Measurements from ENCODE around the gene CCDC159. TPM values are rescaled to one million over a fixed set of nuclear protein-coding genes. Genes with fewer than 3 reads are reported as not detected.
A peak's percentile ranks its signal among the peaks of the same experiment; 100 is the strongest.

Gene CCDC159
- total RNA-seq, 1 experiment from 2014 or later: 6.8 TPM

DNA sequence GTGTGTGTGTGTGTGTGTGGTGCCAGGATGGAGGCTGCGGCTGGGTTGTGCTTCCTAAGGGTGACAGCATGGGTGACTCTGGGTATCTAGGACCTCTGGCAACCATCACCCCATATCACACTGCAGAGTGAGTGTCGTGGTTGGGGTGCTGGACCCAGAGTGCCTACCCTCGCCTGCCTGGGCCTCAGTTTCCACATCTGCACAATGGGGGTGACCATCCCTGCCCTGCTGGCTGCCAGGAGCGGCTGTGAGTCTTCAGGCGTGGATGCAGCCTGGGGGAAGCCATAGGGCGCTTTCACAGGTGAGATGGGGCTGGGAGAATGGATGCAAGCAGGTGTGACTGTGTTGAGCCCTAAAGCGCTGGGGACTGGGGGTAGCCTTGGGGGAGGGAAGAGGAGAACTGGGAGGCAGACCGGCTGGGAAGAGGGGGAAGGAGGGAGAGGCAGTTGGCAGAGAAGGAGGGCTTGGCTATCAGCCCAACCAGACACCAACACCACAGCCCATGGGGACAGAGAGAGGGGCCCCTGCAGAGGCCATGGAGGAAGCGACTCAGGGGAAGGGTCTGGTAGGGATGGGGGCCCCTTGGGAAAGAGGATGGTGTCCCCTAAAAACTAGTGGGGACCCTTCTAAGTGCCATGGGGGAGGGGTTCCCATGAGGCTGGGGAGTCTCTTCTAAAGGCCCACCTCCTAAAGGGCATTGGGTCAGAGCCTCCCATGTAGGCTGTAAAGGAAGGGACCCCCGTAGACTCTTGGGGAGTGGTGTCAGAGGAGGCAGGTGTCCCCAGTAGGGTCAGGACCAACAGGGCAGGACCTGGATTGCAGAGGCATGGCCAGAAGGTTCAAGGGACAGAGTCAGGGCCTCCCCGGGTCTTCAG, 10.6 kb downstream of the CCDC159 start (continued):
- TF ChIP-seq, protein P1, sequence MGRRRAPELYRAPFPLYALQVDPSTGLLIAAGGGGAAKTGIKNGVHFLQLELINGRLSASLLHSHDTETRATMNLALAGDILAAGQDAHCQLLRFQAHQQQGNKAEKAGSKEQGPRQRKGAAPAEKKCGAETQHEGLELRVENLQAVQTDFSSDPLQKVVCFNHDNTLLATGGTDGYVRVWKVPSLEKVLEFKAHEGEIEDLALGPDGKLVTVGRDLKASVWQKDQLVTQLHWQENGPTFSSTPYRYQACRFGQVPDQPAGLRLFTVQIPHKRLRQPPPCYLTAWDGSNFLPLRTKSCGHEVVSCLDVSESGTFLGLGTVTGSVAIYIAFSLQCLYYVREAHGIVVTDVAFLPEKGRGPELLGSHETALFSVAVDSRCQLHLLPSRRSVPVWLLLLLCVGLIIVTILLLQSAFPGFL (CRISPR knock-in tag; IDR thresholded peaks at IDR 0.05; ENCODE audit: borderline replicate concordance): no peak
- no peak for TF ChIP-seq IRF2 (CRISPR knock-in tag; IDR thresholded peaks at IDR 0.05; ENCODE audit: borderline replicate concordance, low read depth)
- TF ChIP-seq, protein P2, sequence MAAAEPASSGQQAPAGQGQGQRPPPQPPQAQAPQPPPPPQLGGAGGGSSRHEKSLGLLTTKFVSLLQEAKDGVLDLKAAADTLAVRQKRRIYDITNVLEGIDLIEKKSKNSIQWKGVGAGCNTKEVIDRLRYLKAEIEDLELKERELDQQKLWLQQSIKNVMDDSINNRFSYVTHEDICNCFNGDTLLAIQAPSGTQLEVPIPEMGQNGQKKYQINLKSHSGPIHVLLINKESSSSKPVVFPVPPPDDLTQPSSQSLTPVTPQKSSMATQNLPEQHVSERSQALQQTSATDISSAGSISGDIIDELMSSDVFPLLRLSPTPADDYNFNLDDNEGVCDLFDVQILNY (CRISPR knock-in tag; IDR thresholded peaks at IDR 0.05): no peak

DNA sequence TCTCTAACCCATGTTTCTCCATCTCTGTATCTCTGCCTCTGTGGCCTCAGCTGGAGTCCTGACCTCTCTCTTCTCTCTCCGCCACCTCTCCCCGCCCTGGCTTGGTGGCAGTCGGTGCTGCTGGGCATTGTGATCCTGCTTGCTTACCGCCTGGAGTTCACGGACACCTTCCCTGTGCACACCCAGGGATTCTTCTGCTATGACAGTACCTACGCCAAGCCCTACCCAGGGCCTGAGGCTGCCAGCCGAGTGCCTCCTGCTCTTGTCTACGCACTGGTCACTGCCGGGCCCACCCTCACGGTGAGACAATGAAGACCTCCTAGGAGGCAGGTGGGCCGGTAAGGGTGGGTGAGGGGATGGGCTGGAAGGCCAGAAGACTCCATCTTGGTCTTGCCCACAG, 13.1 kb downstream of the CCDC159 start:
- POLR2A ChIA-PET: no interaction called here
- H3K36me3 Mint-ChIP-seq: no peaks in the 10 kb centered on the region
- CTCF ChIA-PET: interaction anchor here (3.4 kb wide), 1 partner anchor 65 kb away, joined by 31 read pairs; no protein-coding TSS in a partner anchor
- no peak overlapping the region for H3K27ac Mint-ChIP-seq
- ATAC-seq (no peak), DNase-seq (ENCODE audit: low spot score) (no peak)
- TF ChIP-seq, protein P3, sequence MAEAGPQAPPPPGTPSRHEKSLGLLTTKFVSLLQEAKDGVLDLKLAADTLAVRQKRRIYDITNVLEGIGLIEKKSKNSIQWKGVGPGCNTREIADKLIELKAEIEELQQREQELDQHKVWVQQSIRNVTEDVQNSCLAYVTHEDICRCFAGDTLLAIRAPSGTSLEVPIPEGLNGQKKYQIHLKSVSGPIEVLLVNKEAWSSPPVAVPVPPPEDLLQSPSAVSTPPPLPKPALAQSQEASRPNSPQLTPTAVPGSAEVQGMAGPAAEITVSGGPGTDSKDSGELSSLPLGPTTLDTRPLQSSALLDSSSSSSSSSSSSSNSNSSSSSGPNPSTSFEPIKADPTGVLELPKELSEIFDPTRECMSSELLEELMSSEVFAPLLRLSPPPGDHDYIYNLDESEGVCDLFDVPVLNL (CRISPR knock-in tag; IDR thresholded peaks at IDR 0.05; ENCODE audit: borderline replicate concordance, low read depth): no peak
- TF ChIP-seq, protein P4, sequence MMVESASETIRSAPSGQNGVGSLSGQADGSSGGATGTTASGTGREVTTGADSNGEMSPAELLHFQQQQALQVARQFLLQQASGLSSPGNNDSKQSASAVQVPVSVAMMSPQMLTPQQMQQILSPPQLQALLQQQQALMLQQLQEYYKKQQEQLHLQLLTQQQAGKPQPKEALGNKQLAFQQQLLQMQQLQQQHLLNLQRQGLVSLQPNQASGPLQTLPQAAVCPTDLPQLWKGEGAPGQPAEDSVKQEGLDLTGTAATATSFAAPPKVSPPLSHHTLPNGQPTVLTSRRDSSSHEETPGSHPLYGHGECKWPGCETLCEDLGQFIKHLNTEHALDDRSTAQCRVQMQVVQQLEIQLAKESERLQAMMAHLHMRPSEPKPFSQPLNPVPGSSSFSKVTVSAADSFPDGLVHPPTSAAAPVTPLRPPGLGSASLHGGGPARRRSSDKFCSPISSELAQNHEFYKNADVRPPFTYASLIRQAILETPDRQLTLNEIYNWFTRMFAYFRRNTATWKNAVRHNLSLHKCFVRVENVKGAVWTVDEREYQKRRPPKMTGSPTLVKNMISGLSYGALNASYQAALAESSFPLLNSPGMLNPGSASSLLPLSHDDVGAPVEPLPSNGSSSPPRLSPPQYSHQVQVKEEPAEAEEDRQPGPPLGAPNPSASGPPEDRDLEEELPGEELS (CRISPR knock-in tag; IDR thresholded peaks at IDR 0.05): no peak
- TF ChIP-seq, protein P5, sequence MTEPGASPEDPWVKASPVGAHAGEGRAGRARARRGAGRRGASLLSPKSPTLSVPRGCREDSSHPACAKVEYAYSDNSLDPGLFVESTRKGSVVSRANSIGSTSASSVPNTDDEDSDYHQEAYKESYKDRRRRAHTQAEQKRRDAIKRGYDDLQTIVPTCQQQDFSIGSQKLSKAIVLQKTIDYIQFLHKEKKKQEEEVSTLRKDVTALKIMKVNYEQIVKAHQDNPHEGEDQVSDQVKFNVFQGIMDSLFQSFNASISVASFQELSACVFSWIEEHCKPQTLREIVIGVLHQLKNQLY (CRISPR knock-in tag; IDR thresholded peaks at IDR 0.05): no peak
- TF ChIP-seq TEAD4 (CRISPR knock-in tag; IDR thresholded peaks at IDR 0.05): 0 out of 2 replicates have a peak, but pooled peaks have one; percentile 24
- H3K9me3 Mint-ChIP-seq: no peaks in the 10 kb centered on the region
- H3K4me3 Mint-ChIP-seq: no peak overlapping the region
- peaks cover 26% of the 10 kb centered on the region for H3K4me1 Mint-ChIP-seq
- H3K27me3 Mint-ChIP-seq (ENCODE audit: low read depth): peaks cover 61% of the 10 kb centered on the region

DNA sequence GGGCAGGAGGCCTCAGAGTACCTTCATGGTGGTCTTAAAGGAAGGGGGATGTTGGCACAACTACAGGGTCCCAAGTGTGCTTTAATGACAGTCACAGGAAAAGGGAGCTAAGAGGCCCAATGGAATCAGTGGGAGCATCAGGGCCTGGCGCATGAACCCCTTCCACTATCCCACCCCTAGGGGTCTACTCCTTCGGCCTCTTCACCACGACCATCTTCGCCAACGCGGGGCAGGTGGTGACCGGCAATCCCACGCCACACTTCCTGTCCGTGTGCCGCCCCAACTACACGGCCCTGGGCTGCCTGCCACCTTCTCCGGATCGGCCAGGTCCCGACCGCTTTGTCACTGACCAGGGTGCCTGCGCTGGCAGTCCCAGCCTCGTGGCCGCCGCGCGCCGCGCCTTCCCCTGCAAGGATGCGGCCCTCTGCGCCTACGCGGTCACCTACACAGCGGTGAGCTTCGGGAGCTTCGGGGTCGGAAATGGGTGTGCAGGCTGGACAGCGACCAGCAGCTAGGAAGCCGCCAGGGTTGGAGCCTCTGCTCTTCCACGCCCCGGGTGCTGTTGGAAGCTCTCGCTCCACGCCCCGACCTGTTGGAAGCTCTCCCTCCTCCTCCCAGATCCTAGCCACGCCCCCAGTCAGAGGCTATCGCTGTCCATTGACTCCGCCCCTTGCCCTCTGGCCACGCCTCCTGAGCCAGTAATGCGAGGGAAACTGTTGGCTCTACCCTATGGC, 14.9 kb downstream of the CCDC159 start:
- Mint-ChIP-seq H3K27me3 (ENCODE audit: low read depth) (peaks cover 53% of the 10 kb centered on the region), H3K9me3 (no peaks in the 10 kb centered on the region), H3K36me3 (no peaks in the 10 kb centered on the region), H3K4me3 (peak overlapping the region; percentile 76), H3K27ac (no peak overlapping the region), H3K4me1 (peaks cover 16% of the 10 kb centered on the region)
- ATAC-seq (peak; percentile 91), DNase-seq (ENCODE audit: low spot score) (peak; percentile 100)
- CTCF ChIA-PET: interaction anchor here (0.6 to 3.4 kb wide), 26 partner anchors 9 to 437 kb away, joined by 3 to 33 read pairs (median 7); partner anchors contain the start of genes CCDC159, ODAD3, PRKCSH and RAB3D
- POLR2A ChIA-PET: interaction anchor here (0.6 to 1.8 kb wide), 8 partner anchors 9 to 61 kb away, joined by 3 to 7 read pairs (median 4); partner anchors contain the start of genes CCDC159, RAB3D and SWSAP1
- TF ChIP-seq TP53 (CRISPR knock-in tag; IDR thresholded peaks at IDR 0.05) (peak; percentile 77; the same call in 1 of the 2 replicates), SP1 (CRISPR knock-in tag; conservative IDR thresholded peaks at IDR 0.05) (peak; percentile 81), NFE2L1 (CRISPR knock-in tag; IDR thresholded peaks at IDR 0.05) (peak; percentile 63; the same call in 1 of the 2 replicates), SMAD3 (CRISPR knock-in tag; IDR thresholded peaks at IDR 0.05; ENCODE audit: borderline replicate concordance) (0 out of 2 replicates have a peak, but pooled peaks have one; percentile 42), NFATC4 (CRISPR knock-in tag; IDR thresholded peaks at IDR 0.05) (no peak), ETV6 (CRISPR knock-in tag; IDR thresholded peaks at IDR 0.05) (peak; percentile 65; the same call in 1 of the 2 replicates)
- TF ChIP-seq, protein P6, sequence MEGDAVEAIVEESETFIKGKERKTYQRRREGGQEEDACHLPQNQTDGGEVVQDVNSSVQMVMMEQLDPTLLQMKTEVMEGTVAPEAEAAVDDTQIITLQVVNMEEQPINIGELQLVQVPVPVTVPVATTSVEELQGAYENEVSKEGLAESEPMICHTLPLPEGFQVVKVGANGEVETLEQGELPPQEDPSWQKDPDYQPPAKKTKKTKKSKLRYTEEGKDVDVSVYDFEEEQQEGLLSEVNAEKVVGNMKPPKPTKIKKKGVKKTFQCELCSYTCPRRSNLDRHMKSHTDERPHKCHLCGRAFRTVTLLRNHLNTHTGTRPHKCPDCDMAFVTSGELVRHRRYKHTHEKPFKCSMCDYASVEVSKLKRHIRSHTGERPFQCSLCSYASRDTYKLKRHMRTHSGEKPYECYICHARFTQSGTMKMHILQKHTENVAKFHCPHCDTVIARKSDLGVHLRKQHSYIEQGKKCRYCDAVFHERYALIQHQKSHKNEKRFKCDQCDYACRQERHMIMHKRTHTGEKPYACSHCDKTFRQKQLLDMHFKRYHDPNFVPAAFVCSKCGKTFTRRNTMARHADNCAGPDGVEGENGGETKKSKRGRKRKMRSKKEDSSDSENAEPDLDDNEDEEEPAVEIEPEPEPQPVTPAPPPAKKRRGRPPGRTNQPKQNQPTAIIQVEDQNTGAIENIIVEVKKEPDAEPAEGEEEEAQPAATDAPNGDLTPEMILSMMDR (IDR thresholded peaks at IDR 0.05): no peak
- TF ChIP-seq, protein P7, sequence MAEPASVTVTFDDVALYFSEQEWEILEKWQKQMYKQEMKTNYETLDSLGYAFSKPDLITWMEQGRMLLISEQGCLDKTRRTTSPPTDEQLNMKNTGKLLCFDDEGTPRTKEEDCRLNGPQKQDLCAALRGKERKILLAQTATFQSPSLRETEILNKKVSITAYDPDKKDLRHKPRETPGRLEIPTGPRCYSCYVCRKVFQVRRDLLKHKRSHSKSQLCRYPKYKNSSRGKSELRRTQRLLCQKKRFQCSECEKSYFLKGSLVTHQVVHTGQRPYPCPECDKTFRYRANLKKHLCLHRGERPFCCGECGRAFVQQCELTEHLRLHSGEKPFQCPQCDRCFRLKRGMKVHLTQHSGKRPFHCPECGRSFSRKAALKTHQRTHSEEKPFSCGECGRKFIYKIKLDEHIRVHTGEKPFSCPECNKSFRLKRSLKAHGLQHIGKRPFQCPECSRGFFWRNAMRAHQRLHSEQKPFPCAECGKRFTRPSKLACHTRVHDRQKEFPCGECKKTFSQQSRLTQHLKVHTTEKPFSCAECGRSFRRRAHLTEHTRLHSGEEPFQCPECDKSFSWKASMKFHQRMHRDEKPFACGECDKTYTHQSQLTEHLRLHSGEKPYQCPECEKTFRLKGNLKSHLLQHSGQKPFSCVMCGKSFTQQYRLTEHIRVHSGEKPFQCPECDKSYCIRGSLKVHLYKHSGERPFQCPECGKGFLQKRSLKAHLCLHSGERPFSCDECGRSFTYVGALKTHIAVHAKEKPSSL (CRISPR knock-in tag; conservative IDR thresholded peaks at IDR 0.05): no peak
- TF ChIP-seq, protein P8, sequence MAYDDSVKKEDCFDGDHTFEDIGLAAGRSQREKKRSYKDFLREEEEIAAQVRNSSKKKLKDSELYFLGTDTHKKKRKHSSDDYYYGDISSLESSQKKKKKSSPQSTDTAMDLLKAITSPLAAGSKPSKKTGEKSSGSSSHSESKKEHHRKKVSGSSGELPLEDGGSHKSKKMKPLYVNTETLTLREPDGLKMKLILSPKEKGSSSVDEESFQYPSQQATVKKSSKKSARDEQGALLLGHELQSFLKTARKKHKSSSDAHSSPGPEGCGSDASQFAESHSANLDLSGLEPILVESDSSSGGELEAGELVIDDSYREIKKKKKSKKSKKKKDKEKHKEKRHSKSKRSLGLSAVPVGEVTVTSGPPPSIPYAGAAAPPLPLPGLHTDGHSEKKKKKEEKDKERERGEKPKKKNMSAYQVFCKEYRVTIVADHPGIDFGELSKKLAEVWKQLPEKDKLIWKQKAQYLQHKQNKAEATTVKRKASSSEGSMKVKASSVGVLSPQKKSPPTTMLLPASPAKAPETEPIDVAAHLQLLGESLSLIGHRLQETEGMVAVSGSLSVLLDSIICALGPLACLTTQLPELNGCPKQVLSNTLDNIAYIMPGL (CRISPR knock-in tag; IDR thresholded peaks at IDR 0.05): peak; percentile 76; the same call in 1 of the 2 replicates
